Natural killer cell (primary cell): ENCODE data around the gene PDGFRB. TPM values are rescaled to one million over a fixed set of nuclear protein-coding genes. Genes with fewer than 3 reads are reported as not detected.

Experiments
- ATAC-seq, 3 donors: fragments of 150-1000 bp in 2 of 3; fragments of 200-7000 bp in 1 of 3; cut with Tn5 transposase; 1 replicate in 1 of 3; 2 replicates in 2 of 3; pipeline ENCODE4 v1.10.0; 2021; ENCODE audit warnings: mild to moderate bottlenecking in 2 of 3, moderate library complexity in 2 of 3
- DNase-seq, 2 donors: peaks; one replicate each; pipeline versions ENCODE4 v3.0.0 to v3.0.0-alpha.2; 2013 to 2021; ENCODE audit warnings: mixed read lengths in 1 of 2
- H3K27ac ChIP-seq: one replicate; pipeline ENCODE4 v1.5.1; 2013; ENCODE audit warnings: mild to moderate bottlenecking, low read length
- H3K27me3 ChIP-seq: one replicate; pipeline ENCODE4 v1.6.1; 2013; ENCODE audit warnings: low read length; ENCODE audit not compliant: control insufficient read depth, insufficient read depth
- H3K36me3 ChIP-seq: one replicate; pipeline ENCODE4 v1.6.1; 2013; ENCODE audit warnings: low read length; ENCODE audit not compliant: control insufficient read depth, insufficient read depth
- H3K4me1 ChIP-seq: one replicate; pipeline ENCODE4 v1.6.1; 2013; ENCODE audit warnings: low read length; ENCODE audit not compliant: control insufficient read depth, insufficient read depth
- H3K4me3 ChIP-seq: one replicate; pipeline ENCODE4 v1.5.1; 2013; ENCODE audit warnings: low read length
- H3K9me3 ChIP-seq: one replicate; pipeline ENCODE4 v1.6.1; 2013; ENCODE audit warnings: low read length; ENCODE audit not compliant: control insufficient read depth, insufficient read depth
- H3K27ac Mint-ChIP-seq, 2 donors: one replicate each; pipeline ENCODE4 v1.8.0; 2022; ENCODE audit warnings: mild to moderate bottlenecking in 2 of 2, mixed read lengths in 2 of 2, moderate library complexity in 1 of 2
- H3K27me3 Mint-ChIP-seq, 2 donors: one replicate each; pipeline ENCODE4 v1.8.0; 2022; ENCODE audit warnings: low read depth in 2 of 2, mixed read lengths in 2 of 2
- H3K36me3 Mint-ChIP-seq: one replicate; pipeline ENCODE4 v1.8.0; 2022; ENCODE audit warnings: mixed read lengths
- H3K4me1 Mint-ChIP-seq, 2 donors: one replicate each; pipeline ENCODE4 v1.8.0; 2022; ENCODE audit warnings: mixed read lengths in 2 of 2
- H3K4me3 Mint-ChIP-seq: one replicate; pipeline ENCODE4 v1.8.0; 2022; ENCODE audit warnings: mild to moderate bottlenecking, moderate library complexity, mixed read lengths
- H3K9me3 Mint-ChIP-seq, 2 donors: one replicate each; pipeline ENCODE4 v1.8.0; 2022; ENCODE audit warnings: mixed read lengths in 2 of 2
- WGBS: methylation state at CpG from one replicate; pipeline ENCODE4 v1.1.7; 2013; ENCODE audit warnings: missing lambda C conversion rate; ENCODE audit not compliant: insufficient coverage; 5-methylcytosine and 5-hydroxymethylcytosine counted together
- intact Hi-C: fragments of 100-400 bp; cut with micrococcal nuclease; formaldehyde crosslinking; loops from one replicate; pipeline ENCODE4 v1.14.2; 2022
- total RNA-seq, 4 donors: library from RNA; stranded (reverse); fragments of 120-200 nt in 1 of 4; gene quantifications; one replicate each; pipeline versions ENCODE4 v1.2.3 to v1.2.4, GENCODE V29; 2013 to 2022
- TF ChIP-seq, protein P1 (sequence below): fragments of 200-600 bp; IDR thresholded peaks from one replicate; pipeline ENCODE4 v1.8.0; 2022; ENCODE audit warnings: antibody characterized with exemption

PDGFRB gene
- total RNA-seq, 3 donors from 2014 or later (not counting 1 experiment from before 2014, with no cell fraction given), result 44.8 to 93.1 (median 61.6) TPM

DNA sequence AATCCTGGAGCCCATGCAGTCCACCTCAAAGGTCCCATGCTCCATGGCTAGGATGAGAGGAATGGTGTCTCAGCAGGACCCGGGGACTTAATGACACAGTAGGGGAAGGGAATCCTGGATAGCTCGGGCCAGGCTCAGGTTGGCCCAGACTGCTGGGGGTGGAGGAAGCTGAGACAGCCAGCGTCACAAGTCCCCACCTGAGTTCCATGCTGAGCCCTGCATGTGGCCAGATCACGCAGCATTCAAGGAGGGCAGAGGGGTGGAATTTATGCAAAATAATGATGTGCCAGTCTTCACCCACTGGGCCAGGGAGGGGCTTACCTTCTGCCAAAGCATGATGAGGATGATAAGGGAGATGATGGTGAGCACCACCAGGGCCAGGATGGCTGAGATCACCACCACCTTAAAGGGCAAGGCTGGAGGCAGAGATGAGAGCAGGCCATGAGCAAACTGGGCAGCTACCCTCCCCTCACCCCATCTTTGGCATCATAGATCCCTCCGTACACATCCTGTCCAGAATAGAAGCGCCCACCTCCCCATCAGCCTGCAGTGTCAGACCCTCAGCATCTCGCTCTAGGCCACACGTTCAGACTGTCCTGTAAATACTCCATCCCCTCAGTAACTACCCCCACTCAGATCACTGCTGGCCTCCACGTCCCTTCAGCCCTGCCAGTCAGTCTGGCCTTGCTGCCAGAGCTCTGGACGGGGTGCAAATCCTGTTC lies 29.3 kb downstream of the PDGFRB start:
- Mint-ChIP-seq H3K4me1 (peaks cover 21 to 28% of the 10 kb centered on the region in 2 donors), H3K36me3 (no peaks in the 10 kb centered on the region), H3K27me3 (peaks cover 0 to 3% of the 10 kb centered on the region in 2 donors), H3K27ac (no peak overlapping the region), H3K4me3 (no peak overlapping the region), H3K9me3 (no peaks in the 10 kb centered on the region)
- Histone ChIP-seq H3K4me3 (no peak overlapping the region), H3K27ac (no peak overlapping the region), H3K27me3 (no peaks in the 10 kb centered on the region), H3K4me1 (peaks cover 26% of the 10 kb centered on the region), H3K36me3 (no peaks in the 10 kb centered on the region), H3K9me3 (no peaks in the 10 kb centered on the region)
- TF ChIP-seq, protein P1, sequence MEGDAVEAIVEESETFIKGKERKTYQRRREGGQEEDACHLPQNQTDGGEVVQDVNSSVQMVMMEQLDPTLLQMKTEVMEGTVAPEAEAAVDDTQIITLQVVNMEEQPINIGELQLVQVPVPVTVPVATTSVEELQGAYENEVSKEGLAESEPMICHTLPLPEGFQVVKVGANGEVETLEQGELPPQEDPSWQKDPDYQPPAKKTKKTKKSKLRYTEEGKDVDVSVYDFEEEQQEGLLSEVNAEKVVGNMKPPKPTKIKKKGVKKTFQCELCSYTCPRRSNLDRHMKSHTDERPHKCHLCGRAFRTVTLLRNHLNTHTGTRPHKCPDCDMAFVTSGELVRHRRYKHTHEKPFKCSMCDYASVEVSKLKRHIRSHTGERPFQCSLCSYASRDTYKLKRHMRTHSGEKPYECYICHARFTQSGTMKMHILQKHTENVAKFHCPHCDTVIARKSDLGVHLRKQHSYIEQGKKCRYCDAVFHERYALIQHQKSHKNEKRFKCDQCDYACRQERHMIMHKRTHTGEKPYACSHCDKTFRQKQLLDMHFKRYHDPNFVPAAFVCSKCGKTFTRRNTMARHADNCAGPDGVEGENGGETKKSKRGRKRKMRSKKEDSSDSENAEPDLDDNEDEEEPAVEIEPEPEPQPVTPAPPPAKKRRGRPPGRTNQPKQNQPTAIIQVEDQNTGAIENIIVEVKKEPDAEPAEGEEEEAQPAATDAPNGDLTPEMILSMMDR, result no peak
- intact Hi-C loops, result no loop called here
- 86% methylated on average over 10 of the region's 10 CpGs for WGBS
- ATAC-seq (no peak), DNase-seq (no peak)

DNA sequence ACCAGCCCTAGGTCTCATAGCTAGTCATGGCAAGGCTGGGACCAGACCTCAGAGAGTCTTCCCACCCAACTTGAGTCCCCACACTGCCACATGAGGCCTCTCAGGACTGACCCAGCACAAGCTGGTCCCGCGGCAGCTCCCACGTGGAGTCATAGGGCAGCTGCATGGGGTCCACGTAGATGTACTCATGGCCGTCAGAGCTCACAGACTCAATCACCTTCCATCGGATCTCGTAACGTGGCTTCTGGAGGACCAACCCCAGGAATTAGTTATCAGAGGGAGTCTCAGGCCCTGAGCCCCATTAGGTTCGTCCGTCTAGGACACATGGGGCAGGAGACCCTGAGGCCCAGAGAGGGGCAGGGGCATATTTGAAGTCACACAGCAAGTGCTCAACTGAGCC lies 30.3 kb downstream of the PDGFRB start:
- Mint-ChIP-seq H3K27me3 (peaks cover 0 to 3% of the 10 kb centered on the region in 2 donors), H3K4me1 (peaks cover 11 to 17% of the 10 kb centered on the region in 2 donors), H3K4me3 (no peak overlapping the region), H3K27ac (no peak overlapping the region), H3K36me3 (no peaks in the 10 kb centered on the region), H3K9me3 (no peaks in the 10 kb centered on the region)
- H3K27me3 ChIP-seq, result no peaks in the 10 kb centered on the region
- intact Hi-C loops, result no loop called here
- H3K27ac ChIP-seq, result no peak overlapping the region
- no peak for ATAC-seq
- H3K4me3 ChIP-seq, result no peak overlapping the region
- H3K9me3 ChIP-seq, result no peaks in the 10 kb centered on the region
- DNase-seq, result no peak
- H3K36me3 ChIP-seq, result no peaks in the 10 kb centered on the region
- TF ChIP-seq, protein P1, result no peak
- WGBS, result 94% methylated on average over 10 of the region's 10 CpGs
- peaks cover 16% of the 10 kb centered on the region for H3K4me1 ChIP-seq

DNA sequence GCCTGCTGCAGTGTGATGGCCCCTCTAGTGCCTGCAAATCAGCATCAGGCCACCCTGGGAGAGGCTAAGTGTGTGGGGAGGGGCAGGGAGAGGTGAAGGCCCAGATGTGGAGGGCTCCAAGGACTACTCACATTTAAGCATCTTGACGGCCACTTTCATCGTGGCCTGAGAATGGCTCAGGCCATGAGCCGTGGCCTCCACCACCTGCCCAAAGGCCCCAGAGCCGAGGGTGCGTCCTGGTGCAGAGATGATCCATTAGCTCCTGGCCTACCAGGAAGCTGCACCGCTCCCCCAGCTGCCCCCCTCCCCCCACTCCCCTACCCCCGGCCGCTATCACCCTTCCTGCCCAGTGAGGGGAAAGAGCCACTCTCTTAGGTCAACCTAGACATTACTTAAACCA lies 31.0 kb downstream of the PDGFRB start:
- Histone ChIP-seq H3K27me3 (no peaks in the 10 kb centered on the region), H3K9me3 (no peaks in the 10 kb centered on the region), H3K36me3 (no peaks in the 10 kb centered on the region), H3K27ac (no peak overlapping the region), H3K4me1 (peaks cover 8% of the 10 kb centered on the region), H3K4me3 (no peak overlapping the region)
- Mint-ChIP-seq H3K4me3 (no peak overlapping the region), H3K27ac (no peak overlapping the region), H3K4me1 (peaks cover 4 to 10% of the 10 kb centered on the region in 2 donors), H3K36me3 (no peaks in the 10 kb centered on the region), H3K9me3 (no peaks in the 10 kb centered on the region), H3K27me3 (peaks cover 0 to 3% of the 10 kb centered on the region in 2 donors)
- intact Hi-C loops, result no loop called here
- DNase-seq, result no peak
- TF ChIP-seq, protein P1, result no peak
- ATAC-seq, result no peak
- 93% methylated on average over 7 of the region's 8 CpGs for WGBS
